Endothelial cell of umbilical vein (primary cell): ENCODE results near the gene PKN2. TPM values are rescaled to one million over a fixed set of nuclear protein-coding genes. Genes with fewer than 3 reads are reported as not detected.

Source experiments
- BruUV-seq: library from RNA; stranded (reverse); fragments of 400-500 nt; replicated peaks from 2 replicates; lab custom pipeline; 2021; lab: Mats Ljungman, UMichigan
- CTCF ChIA-PET: fragments of 300-600, 350-600 bp; sonication (Branson Sonifier 250); formaldehyde crosslinking; loops from one replicate; lab custom pipeline; 2021; ENCODE audit warnings: antibody characterized with exemption, inconsistent platforms; lab: Charles Lee
- POLR2A ChIA-PET: fragments of 300-600, 350-600 bp; sonication (Branson Sonifier 250); formaldehyde crosslinking; loops from one replicate; lab custom pipeline; 2021; ENCODE audit warnings: antibody characterized with exemption, inconsistent platforms; lab: Charles Lee
- DNase-seq: peaks from one replicate; pipeline ENCODE4 v3.0.0-alpha.2; 2011; ENCODE audit warnings: low read depth, low spot score
- FAIRE-seq: peaks from 2 replicates; lab custom pipeline; 2011; peaks lifted over from hg19 to GRCh38; lab: Jason Lieb, UNC
- H2AFZ ChIP-seq: 2 replicates; pipeline ENCODE4 v1.6.0; 2012; ENCODE audit warnings: low read depth, low read length, control low read depth, inconsistent platforms
- H3K27ac ChIP-seq: 2 replicates; pipeline ENCODE4 v1.5.1; 2011; ENCODE audit warnings: low read depth, mild to moderate bottlenecking, control low read depth, low read length, moderate library complexity; ENCODE audit not compliant: insufficient read depth
- H3K27me3 ChIP-seq, 2 experiments: 2 replicates each; pipeline versions ENCODE4 v1.6.0 to v1.6.1; 2011; ENCODE audit warnings: low read length in 2 of 2, mixed read lengths in 1 of 2; ENCODE audit not compliant: control insufficient read depth in 2 of 2, insufficient read depth in 2 of 2
- H3K36me3 ChIP-seq, 2 experiments: 2 replicates in 1 of 2; 3 replicates in 1 of 2; pipeline ENCODE4 v1.5.1; 2011; ENCODE audit warnings: low read length in 2 of 2, mild to moderate bottlenecking in 1 of 2, moderate library complexity in 1 of 2; ENCODE audit not compliant: control insufficient read depth in 2 of 2, insufficient read depth in 2 of 2; ENCODE audit errors: extremely low read depth in 1 of 2
- H3K4me1 ChIP-seq: 3 replicates; pipeline ENCODE4 v1.5.1; 2011; ENCODE audit warnings: mild to moderate bottlenecking, low read length; ENCODE audit not compliant: control insufficient read depth, insufficient read depth; ENCODE audit errors: extremely low read depth
- H3K4me2 ChIP-seq: 2 replicates; pipeline ENCODE4 v1.6.1; 2011; ENCODE audit warnings: low read length, control low read depth, mixed read lengths; ENCODE audit not compliant: insufficient read depth
- H3K4me3 ChIP-seq, 3 experiments: fragments of 200-600 bp in 1 of 3; sonication (generic), shearing (Covaris generic) in 1 of 3; replicated peaks in 1 of 3; 2 replicates each; pipeline ENCODE4 v1.5.1; 2011 to 2016; ENCODE audit warnings: control low read depth in 3 of 3, low read length in 3 of 3, mild to moderate bottlenecking in 2 of 3, inconsistent platforms in 1 of 3, low read depth in 1 of 3, moderate library complexity in 1 of 3; ENCODE audit not compliant: insufficient read depth in 1 of 3
- H3K79me2 ChIP-seq: 2 replicates; pipeline ENCODE4 v1.6.0; 2012; ENCODE audit warnings: low read length, inconsistent platforms; ENCODE audit not compliant: control insufficient read depth, insufficient read depth
- H3K9ac ChIP-seq: replicated peaks from 2 replicates; pipeline ENCODE3; 2011; ENCODE audit warnings: low read length, control low read depth; ENCODE audit not compliant: insufficient read depth; ENCODE audit errors: extremely low read depth
- H3K9me1 ChIP-seq: replicated peaks from 3 replicates; pipeline ENCODE4 v1.6.0; 2011; ENCODE audit warnings: mild to moderate bottlenecking, low read length; ENCODE audit not compliant: control insufficient read depth, insufficient read depth; ENCODE audit errors: extremely low read depth
- H3K9me3 ChIP-seq: replicated peaks from 2 replicates; pipeline ENCODE4 v1.5.1; 2012; ENCODE audit warnings: low read length, inconsistent platforms; ENCODE audit not compliant: control insufficient read depth, insufficient read depth
- H4K20me1 ChIP-seq: replicated peaks from 2 replicates; pipeline ENCODE3; 2011; ENCODE audit warnings: mild to moderate bottlenecking, low read length; ENCODE audit not compliant: control insufficient read depth, insufficient read depth; ENCODE audit errors: extremely low read depth
- EZH2 ChIP-seq: IDR thresholded peaks from 2 replicates; pipeline ENCODE4 v1.6.1; 2012; ENCODE audit warnings: borderline replicate concordance, low read depth, mild to moderate bottlenecking, moderate library complexity, low read length, inconsistent platforms; ENCODE audit not compliant: severe bottlenecking
- FOS ChIP-seq: IDR thresholded peaks from 2 replicates; pipeline ENCODE4 v1.6.1; 2011; ENCODE audit warnings: mild to moderate bottlenecking, low read length, moderate library complexity, borderline replicate concordance; ENCODE audit not compliant: insufficient read depth
- GATA2 ChIP-seq: IDR thresholded peaks from 2 replicates; pipeline ENCODE4 v1.7.0; 2011; ENCODE audit warnings: low read depth, mild to moderate bottlenecking, moderate library complexity, mixed read lengths, low read length; ENCODE audit not compliant: insufficient read length, insufficient read depth
- JUN ChIP-seq: IDR thresholded peaks from 2 replicates; pipeline ENCODE4 v1.6.1; 2011; ENCODE audit warnings: borderline replicate concordance, low read depth; ENCODE audit not compliant: insufficient read length, insufficient read depth
- MYC ChIP-seq: IDR thresholded peaks from one replicate; pipeline ENCODE4 v1.6.1; 2011; ENCODE audit warnings: mild to moderate bottlenecking, low read depth, low read length
- POLR2A ChIP-seq: IDR thresholded peaks from 2 replicates; pipeline ENCODE4 v1.6.1; 2012; ENCODE audit warnings: low read depth, mild to moderate bottlenecking, control low read depth, low read length
- POLR2AphosphoS5 ChIP-seq: IDR thresholded peaks from 2 replicates; pipeline ENCODE4 v1.6.1; 2012; ENCODE audit warnings: low read depth, mild to moderate bottlenecking, control low read depth, low read length, moderate library complexity; ENCODE audit not compliant: insufficient read depth
- dilution Hi-C: fragments of 300-500 bp; cut with MboI; formaldehyde crosslinking; loops from one replicate; pipeline ENCODE4 v1.15.0; 2019; ENCODE audit warnings: low sequenced_read_pairs; ENCODE audit not compliant: extremely low pct_ligation_motif_present
- intact Hi-C: fragments of 100-400 bp; cut with micrococcal nuclease; formaldehyde crosslinking; loops from one replicate; pipeline ENCODE4 v1.10.0; 2022
- polyA plus RNA-seq, 4 experiments: library from polyadenylated mRNA; depleted of rRNA in 3 of 4; stranded (reverse) in 3 of 4; unstranded in 1 of 4; fragments of >200 nt; gene quantifications; 2 replicates each; pipeline versions ENCODE4 v1.2.1 to v1.2.3, GENCODE V29; 2011 to 2012; ENCODE audit warnings: missing spikeins in 1 of 4
- total RNA-seq: library from RNA; stranded (reverse); gene quantifications from 2 replicates; pipeline ENCODE4 v1.2.3, GENCODE V29; 2021
- TF ChIP-seq, protein P1 (sequence below), 2 donors: IDR thresholded peaks; 1 replicate in 1 of 2; 2 replicates in 1 of 2; pipeline ENCODE4 v1.5.1; 2011; ENCODE audit warnings: low read length in 2 of 2, mild to moderate bottlenecking in 2 of 2, moderate library complexity in 2 of 2, control low read depth in 1 of 2, inconsistent platforms in 1 of 2, low read depth in 1 of 2; ENCODE audit not compliant: insufficient read depth in 1 of 2; ENCODE audit errors: extremely low read depth in 1 of 2
- TF ChIP-seq, protein P2 (sequence below): IDR thresholded peaks from 2 replicates; pipeline ENCODE4 v1.6.1; 2011; ENCODE audit not compliant: insufficient read depth, insufficient read length

Gene PKN2
- total and polyA plus RNA-seq, 2 donors (not counting 3 experiments of a cell fraction or from before 2014, with no cell fraction given), result 11.5 to 47.3 TPM

DNA sequence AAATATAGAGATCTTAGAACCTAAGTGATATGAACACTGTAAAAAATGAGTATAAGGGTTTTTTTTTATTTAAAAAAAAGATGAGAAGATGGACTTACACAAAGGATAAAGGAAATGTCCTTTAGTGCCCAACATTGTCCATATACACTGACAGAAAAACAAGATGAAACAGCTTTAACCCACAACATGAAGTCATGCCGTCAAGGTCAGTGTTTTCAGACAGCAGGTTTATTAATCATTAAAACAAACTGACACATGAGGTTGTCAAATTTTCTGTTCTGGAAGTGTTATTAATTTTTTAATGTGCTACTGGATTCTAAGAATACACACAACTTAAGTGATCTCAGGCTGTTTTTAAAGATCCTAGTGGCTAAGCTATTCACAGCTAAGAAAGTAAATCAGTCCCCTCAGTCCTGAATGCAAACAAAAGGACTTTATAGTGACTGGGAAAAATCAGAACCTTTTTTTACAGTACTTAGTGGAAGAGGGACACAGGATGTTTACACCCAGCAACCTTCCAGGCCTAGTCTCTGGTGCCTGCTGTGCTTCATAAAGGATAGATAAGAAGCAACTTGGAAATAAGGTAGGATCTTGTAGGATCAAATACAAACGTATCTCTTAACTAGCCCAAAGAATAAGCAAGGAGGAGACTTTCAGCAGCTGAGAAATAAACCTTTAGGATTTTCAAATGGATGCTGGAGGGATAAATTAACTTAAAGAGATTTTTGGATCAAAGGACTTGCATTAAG lies 21.9 kb upstream of the PKN2 start:
- Histone ChIP-seq H3K4me1 (no peaks in the 10 kb centered on the region), H3K9me1 (peaks cover 2% of the 10 kb centered on the region), H2AFZ (no peak overlapping the region), H3K4me3 (no peak overlapping the region), H3K27me3 (no peaks in the 10 kb centered on the region), H3K36me3 (no peaks in the 10 kb centered on the region), H3K4me2 (no peak overlapping the region), H3K27ac (no peak overlapping the region), H3K79me2 (no peaks in the 10 kb centered on the region), H4K20me1 (no peaks in the 10 kb centered on the region), H3K9me3 (no peaks in the 10 kb centered on the region), H3K9ac (no peak overlapping the region)
- FAIRE-seq (no peak), DNase-seq (no peak)
- ChIA-PET CTCF (no interaction called here), POLR2A (no interaction called here)
- dilution Hi-C loops, result no loop called here
- TF ChIP-seq GATA2, result no peak
- TF ChIP-seq, protein P1, sequence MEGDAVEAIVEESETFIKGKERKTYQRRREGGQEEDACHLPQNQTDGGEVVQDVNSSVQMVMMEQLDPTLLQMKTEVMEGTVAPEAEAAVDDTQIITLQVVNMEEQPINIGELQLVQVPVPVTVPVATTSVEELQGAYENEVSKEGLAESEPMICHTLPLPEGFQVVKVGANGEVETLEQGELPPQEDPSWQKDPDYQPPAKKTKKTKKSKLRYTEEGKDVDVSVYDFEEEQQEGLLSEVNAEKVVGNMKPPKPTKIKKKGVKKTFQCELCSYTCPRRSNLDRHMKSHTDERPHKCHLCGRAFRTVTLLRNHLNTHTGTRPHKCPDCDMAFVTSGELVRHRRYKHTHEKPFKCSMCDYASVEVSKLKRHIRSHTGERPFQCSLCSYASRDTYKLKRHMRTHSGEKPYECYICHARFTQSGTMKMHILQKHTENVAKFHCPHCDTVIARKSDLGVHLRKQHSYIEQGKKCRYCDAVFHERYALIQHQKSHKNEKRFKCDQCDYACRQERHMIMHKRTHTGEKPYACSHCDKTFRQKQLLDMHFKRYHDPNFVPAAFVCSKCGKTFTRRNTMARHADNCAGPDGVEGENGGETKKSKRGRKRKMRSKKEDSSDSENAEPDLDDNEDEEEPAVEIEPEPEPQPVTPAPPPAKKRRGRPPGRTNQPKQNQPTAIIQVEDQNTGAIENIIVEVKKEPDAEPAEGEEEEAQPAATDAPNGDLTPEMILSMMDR (IDR thresholded peaks at IDR 0.05; ENCODE audit: extremely low read depth in 1 of 2, insufficient read depth in 1 of 2, low read depth in 1 of 2, low read length in 2 of 2), result no peak
- TF ChIP-seq JUN, result no peak
- TF ChIP-seq POLR2A, result no peak
- TF ChIP-seq, protein P2, sequence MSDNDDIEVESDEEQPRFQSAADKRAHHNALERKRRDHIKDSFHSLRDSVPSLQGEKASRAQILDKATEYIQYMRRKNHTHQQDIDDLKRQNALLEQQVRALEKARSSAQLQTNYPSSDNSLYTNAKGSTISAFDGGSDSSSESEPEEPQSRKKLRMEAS, result no peak
- no peak for TF ChIP-seq MYC
- TF ChIP-seq EZH2, result no peak
- no peak for TF ChIP-seq POLR2AphosphoS5
- TF ChIP-seq FOS, result no peak
- intact Hi-C loops, result no loop called here
- BruUV-seq, result no TSS peak
